Subcutaneous adipose tissue (tissue), 4 donors: ENCODE data around the gene EXOC4. TPM values are rescaled to one million over a fixed set of nuclear protein-coding genes. Genes with fewer than 3 reads are reported as not detected.

ENCODE experiments used
- CTCF ChIP-seq: fragments of 450-650 bp; IDR thresholded peaks from one replicate; pipeline ENCODE4 v1.5.1; 2016; ENCODE audit warnings: low read depth, mild to moderate bottlenecking, control low read depth, antibody characterized with exemption, moderate library complexity
- total RNA-seq, 4 donors: library from RNA; depleted of rRNA; stranded (reverse); fragments of >200 nt; gene quantifications; one replicate each; pipeline ENCODE4 v1.1.0, GENCODE V29; 2016

The EXOC4 gene
- total RNA-seq, 4 donors from 2014 or later, result 62.9 to 84.3 (median 77.3) TPM

- no peak for TF ChIP-seq CTCF
Measured at GRCh38 chr7:133724148-133724547, 471.3 kb downstream of the EXOC4 start.

GRCh38 chr7:133724694-133725093 lies 471.8 kb downstream of the EXOC4 start:
- TF ChIP-seq CTCF, result no peak

GRCh38 chr7:133727476-133728214 lies 474.8 kb downstream of the EXOC4 start:
- no peak for TF ChIP-seq CTCF

GRCh38 chr7:133730360-133730759 lies 477.5 kb downstream of the EXOC4 start:
- TF ChIP-seq CTCF, result no peak

DNA sequence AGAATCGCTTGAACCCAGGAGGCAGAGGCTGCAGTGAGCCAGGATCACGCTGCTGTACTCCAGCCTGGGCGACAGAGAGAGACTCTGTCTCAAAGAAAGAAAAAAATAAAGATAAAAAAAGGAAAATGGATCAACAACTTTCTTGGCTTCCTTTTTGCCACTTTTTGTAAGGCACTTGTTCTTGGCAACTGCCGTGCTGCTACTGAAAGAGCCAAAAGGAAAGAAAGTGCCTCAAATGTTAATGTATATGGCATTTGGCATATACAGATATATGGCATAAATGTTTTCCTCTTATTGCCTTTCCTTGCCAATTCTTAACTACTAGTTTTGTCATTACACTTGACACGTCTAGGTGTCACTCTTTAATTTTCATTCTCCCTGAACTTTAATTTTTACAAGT lies 480.5 kb downstream of the EXOC4 start:
- TF ChIP-seq CTCF, result no peak

DNA sequence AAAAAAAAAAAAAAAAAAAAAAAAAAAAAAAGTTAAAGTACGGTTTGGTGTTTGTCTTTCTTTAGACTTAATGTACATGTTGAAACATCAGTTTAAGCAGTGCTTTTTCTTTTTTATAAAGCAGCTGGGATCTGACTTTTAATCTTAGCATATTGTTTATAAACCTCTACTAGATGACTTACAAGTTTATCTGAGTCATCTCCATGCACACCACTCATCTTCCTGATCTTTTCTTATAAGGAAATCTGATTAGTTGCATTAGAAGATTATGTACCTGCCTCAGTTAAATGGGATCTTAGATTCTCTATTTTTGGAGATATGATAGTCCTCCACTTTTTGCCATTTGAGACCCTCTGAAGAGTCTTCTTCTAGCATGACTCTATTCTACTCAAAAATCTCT lies 482.3 kb downstream of the EXOC4 start:
- no peak for TF ChIP-seq CTCF

DNA sequence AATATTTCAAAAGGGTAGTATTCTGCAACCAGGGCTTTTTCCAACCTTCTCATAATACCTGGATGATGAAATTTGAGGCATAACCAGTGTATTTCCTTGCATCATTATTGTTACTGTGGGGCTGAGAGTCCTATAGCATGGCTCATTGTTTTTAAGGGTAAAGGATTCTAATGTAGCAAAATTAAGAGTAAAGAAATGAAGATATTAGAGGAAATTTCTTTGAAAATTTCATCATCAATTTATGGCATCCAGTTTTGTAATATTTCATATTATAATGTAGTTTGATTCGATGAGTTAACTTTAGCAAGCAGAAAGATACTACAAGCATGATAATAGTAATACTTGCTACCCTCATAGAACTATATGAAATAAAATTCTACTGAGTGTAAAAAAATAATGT lies 486.9 kb downstream of the EXOC4 start:
- no peak for TF ChIP-seq CTCF
